Measurements from ENCODE around the gene SETD4.

SETD4 gene

DNA sequence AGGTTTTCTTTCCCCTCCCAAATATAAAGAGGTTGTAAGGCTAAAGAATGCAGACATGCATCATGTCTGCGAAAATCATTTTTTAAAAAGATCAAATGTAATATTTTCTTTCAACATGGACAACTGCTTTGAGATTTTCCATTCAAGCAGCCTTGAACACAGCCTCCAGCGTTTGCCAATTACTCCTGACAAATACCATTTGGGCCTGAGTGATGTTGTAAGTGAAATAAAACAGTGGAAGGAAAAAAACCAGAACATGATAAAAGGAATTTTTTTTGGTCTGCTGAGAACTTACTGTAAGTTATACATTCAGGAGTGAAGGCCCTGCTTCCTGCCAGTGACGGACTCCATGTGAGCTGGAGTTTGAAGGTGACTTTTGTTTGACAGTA, 37.2 kb downstream of the SETD4 start:
- no peaks in the 10 kb centered on the region for H3K27me3 ChIP-seq (ENCODE audit: insufficient read depth, insufficient read length)
- peaks cover 18% of the 10 kb centered on the region; the same call in 1 of the 2 replicates for H3K9me3 ChIP-seq (ENCODE audit: insufficient read depth, low read length)
- H3K4me3 ChIP-seq (ENCODE audit: insufficient read length, low read depth): no peak overlapping the region
- no peaks in the 10 kb centered on the region for H3K4me1 ChIP-seq (ENCODE audit: insufficient read depth, insufficient read length)
- DNase-seq (ENCODE audit: low read depth, low spot score): no peak
- H3K36me3 ChIP-seq (ENCODE audit: insufficient read depth, insufficient read length, low read length): peaks cover 8% of the 10 kb centered on the region
- no peak overlapping the region for H3K9ac ChIP-seq (ENCODE audit: insufficient read length, low read depth)
- TF ChIP-seq SUZ12 (IDR thresholded peaks at IDR 0.05; ENCODE audit: extremely low read depth, insufficient read depth, insufficient read length) (no peak), ZNF274 (IDR thresholded peaks at IDR 0.05; ENCODE audit: low read depth, low read length) (no peak), YY1 (IDR thresholded peaks at IDR 0.05; ENCODE audit: insufficient read depth, insufficient read length) (no peak)

DNA sequence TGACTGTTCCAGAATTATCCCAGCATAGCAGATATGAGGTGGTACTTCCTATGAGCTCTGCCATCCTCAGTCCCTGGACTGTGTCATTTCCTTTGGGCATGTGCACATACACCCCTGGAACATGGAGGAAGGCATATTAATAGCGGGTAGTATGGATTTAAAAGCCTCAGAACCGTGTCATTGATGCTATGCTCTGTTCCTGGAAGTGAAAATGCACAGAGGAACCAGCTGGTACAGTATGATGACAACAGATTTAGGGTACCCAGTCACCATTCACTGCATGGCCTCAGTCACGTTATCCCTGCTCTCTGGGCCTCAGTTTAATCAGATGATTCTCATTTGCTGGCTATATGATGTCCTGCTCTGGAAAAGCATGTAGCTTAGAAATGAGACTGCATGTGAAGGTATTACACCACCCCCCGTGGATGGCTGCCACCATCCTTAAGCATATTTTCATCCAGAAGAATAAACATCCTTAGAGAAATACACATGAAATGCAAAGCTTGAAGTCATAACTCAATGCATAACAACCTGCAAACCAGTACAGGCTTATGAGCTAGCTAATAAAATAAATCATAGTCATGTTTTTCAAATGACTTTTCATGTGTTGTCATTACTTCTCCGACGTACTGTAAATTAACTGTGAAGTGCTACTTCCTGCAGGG, 37.8 kb downstream of the SETD4 start:
- Histone ChIP-seq H3K36me3 (ENCODE audit: insufficient read depth, insufficient read length, low read length) (peaks cover 8% of the 10 kb centered on the region), H3K9ac (ENCODE audit: insufficient read length, low read depth) (no peak overlapping the region), H3K4me1 (ENCODE audit: insufficient read depth, insufficient read length) (no peaks in the 10 kb centered on the region), H3K9me3 (ENCODE audit: insufficient read depth, low read length) (peaks cover 18% of the 10 kb centered on the region; the same call in 1 of the 2 replicates), H3K27me3 (ENCODE audit: insufficient read depth, insufficient read length) (no peaks in the 10 kb centered on the region), H3K4me3 (ENCODE audit: insufficient read length, low read depth) (no peak overlapping the region)
- no peak for DNase-seq (ENCODE audit: low read depth, low spot score)
- TF ChIP-seq ZNF274 (IDR thresholded peaks at IDR 0.05; ENCODE audit: low read depth, low read length): no peak
- TF ChIP-seq SUZ12 (IDR thresholded peaks at IDR 0.05; ENCODE audit: extremely low read depth, insufficient read depth, insufficient read length): no peak
- TF ChIP-seq YY1 (IDR thresholded peaks at IDR 0.05; ENCODE audit: insufficient read depth, insufficient read length): no peak

DNA sequence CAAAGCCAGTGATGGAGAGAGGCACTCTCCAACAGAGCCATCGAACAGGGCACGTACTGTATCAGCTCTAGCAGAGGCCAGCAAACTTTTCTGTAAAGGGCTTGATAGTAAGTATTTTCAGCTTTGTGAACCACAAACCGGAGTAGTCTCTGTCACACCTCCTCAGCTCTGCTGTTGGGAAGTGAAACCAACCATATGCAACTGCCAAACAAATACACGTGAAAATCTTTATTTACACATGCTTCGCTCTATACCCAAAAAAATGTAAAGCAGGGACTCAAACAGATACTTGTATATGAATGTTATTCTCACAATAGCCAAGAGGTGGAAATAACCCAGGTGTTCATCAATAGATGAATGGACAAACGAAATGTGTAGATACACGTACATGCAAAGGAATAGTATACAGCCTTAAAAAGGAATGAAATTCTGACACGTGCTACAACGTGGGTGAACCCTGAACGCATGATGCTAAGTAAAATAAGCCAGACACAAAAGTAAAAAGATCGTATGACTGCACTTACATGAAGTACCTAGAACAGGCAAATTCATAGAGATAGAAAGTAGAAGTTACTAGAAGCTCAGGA, 39.0 kb downstream of the SETD4 start:
- Histone ChIP-seq H3K27me3 (ENCODE audit: insufficient read depth, insufficient read length) (no peaks in the 10 kb centered on the region), H3K36me3 (ENCODE audit: insufficient read depth, insufficient read length, low read length) (peaks cover 8% of the 10 kb centered on the region), H3K4me1 (ENCODE audit: insufficient read depth, insufficient read length) (no peaks in the 10 kb centered on the region), H3K4me3 (ENCODE audit: insufficient read length, low read depth) (no peak overlapping the region), H3K9me3 (ENCODE audit: insufficient read depth, low read length) (peaks cover 18% of the 10 kb centered on the region; the same call in 1 of the 2 replicates), H3K9ac (ENCODE audit: insufficient read length, low read depth) (no peak overlapping the region)
- no peak for TF ChIP-seq SUZ12 (IDR thresholded peaks at IDR 0.05; ENCODE audit: extremely low read depth, insufficient read depth, insufficient read length)
- no peak for TF ChIP-seq YY1 (IDR thresholded peaks at IDR 0.05; ENCODE audit: insufficient read depth, insufficient read length)
- no peak for TF ChIP-seq ZNF274 (IDR thresholded peaks at IDR 0.05; ENCODE audit: low read depth, low read length)
- DNase-seq (ENCODE audit: low read depth, low spot score): no peak

DNA sequence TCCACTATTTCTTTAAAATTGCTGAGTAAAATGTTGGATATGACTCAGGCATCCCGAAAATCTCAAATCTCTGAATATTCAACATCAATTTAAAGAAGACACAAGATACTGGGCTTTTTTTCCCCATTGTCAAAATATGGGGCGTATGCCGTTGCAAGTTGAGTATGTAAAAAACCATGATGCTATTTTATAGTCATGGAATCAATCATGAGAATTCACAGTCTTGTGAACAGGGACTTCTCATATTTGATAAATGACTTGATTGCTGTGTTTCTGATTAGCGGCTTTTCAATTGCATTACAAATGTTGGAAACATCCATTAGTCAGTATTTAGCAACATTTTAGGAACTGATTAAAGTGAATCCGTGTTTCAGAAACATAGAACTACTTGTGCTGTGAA, 45.3 kb downstream of the SETD4 start:
- no peak overlapping the region for H3K9ac ChIP-seq (ENCODE audit: insufficient read length, low read depth)
- no peak for DNase-seq (ENCODE audit: low read depth, low spot score)
- no peaks in the 10 kb centered on the region for H3K27me3 ChIP-seq (ENCODE audit: insufficient read depth, insufficient read length)
- TF ChIP-seq ZNF274 (IDR thresholded peaks at IDR 0.05; ENCODE audit: low read depth, low read length) (no peak), YY1 (IDR thresholded peaks at IDR 0.05; ENCODE audit: insufficient read depth, insufficient read length) (no peak), SUZ12 (IDR thresholded peaks at IDR 0.05; ENCODE audit: extremely low read depth, insufficient read depth, insufficient read length) (no peak)
- H3K4me3 ChIP-seq (ENCODE audit: insufficient read length, low read depth): no peak overlapping the region
- H3K9me3 ChIP-seq (ENCODE audit: insufficient read depth, low read length): no peaks in the 10 kb centered on the region
- no peaks in the 10 kb centered on the region for H3K4me1 ChIP-seq (ENCODE audit: insufficient read depth, insufficient read length)
- H3K36me3 ChIP-seq (ENCODE audit: insufficient read depth, insufficient read length, low read length): no peaks in the 10 kb centered on the region

DNA sequence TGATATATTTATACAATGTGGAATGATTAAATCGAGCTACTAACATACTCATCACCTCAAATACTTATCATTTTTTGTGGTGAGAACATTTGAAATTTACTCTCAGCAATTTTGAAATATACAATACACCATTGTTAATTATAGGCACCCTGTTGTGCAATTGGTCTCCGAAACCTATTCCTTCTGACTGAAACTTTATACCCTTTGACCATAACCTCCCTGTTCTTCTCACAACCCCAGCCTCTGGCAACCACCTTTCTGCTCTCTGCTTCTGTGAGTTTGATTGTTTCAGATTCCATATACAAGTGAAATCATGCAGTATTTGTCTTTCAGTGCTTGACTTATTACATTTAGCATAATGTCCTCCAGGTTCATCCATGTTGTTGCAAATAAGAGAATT, 49.5 kb downstream of the SETD4 start:
- H3K4me1 ChIP-seq (ENCODE audit: insufficient read depth, insufficient read length): no peaks in the 10 kb centered on the region
- no peak overlapping the region for H3K4me3 ChIP-seq (ENCODE audit: insufficient read length, low read depth)
- TF ChIP-seq YY1 (IDR thresholded peaks at IDR 0.05; ENCODE audit: insufficient read depth, insufficient read length): no peak
- TF ChIP-seq SUZ12 (IDR thresholded peaks at IDR 0.05; ENCODE audit: extremely low read depth, insufficient read depth, insufficient read length): no peak
- no peak for TF ChIP-seq ZNF274 (IDR thresholded peaks at IDR 0.05; ENCODE audit: low read depth, low read length)
- DNase-seq (ENCODE audit: low read depth, low spot score): no peak
- no peaks in the 10 kb centered on the region for H3K9me3 ChIP-seq (ENCODE audit: insufficient read depth, low read length)
- H3K9ac ChIP-seq (ENCODE audit: insufficient read length, low read depth): no peak overlapping the region
- H3K36me3 ChIP-seq (ENCODE audit: insufficient read depth, insufficient read length, low read length): no peaks in the 10 kb centered on the region
- H3K27me3 ChIP-seq (ENCODE audit: insufficient read depth, insufficient read length): no peaks in the 10 kb centered on the region

DNA sequence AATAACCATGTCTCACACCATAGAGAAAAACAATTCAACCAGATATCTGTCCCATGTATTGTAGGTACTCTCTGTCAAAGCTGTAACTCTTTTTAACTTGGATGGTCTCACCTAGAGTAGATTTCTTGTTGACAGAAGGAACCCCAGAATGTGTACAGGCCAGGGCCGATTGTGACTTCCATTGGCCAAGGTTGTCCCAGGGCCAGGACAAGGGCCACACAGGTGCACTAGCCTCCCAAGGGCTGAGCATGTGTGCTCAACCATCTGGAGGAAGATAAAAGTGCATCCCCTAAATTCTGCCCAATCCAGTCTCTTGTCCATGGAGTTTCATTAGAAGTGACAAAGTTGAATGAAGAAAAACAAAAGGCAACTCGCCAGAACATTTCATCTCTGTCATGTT, 51.8 kb downstream of the SETD4 start:
- no peak for DNase-seq (ENCODE audit: low read depth, low spot score)
- Histone ChIP-seq H3K36me3 (ENCODE audit: insufficient read depth, insufficient read length, low read length) (no peaks in the 10 kb centered on the region), H3K4me3 (ENCODE audit: insufficient read length, low read depth) (no peak overlapping the region), H3K9me3 (ENCODE audit: insufficient read depth, low read length) (no peaks in the 10 kb centered on the region), H3K4me1 (ENCODE audit: insufficient read depth, insufficient read length) (no peaks in the 10 kb centered on the region), H3K27me3 (ENCODE audit: insufficient read depth, insufficient read length) (no peaks in the 10 kb centered on the region), H3K9ac (ENCODE audit: insufficient read length, low read depth) (no peak overlapping the region)
- no peak for TF ChIP-seq YY1 (IDR thresholded peaks at IDR 0.05; ENCODE audit: insufficient read depth, insufficient read length)
- no peak for TF ChIP-seq SUZ12 (IDR thresholded peaks at IDR 0.05; ENCODE audit: extremely low read depth, insufficient read depth, insufficient read length)
- no peak for TF ChIP-seq ZNF274 (IDR thresholded peaks at IDR 0.05; ENCODE audit: low read depth, low read length)

DNA sequence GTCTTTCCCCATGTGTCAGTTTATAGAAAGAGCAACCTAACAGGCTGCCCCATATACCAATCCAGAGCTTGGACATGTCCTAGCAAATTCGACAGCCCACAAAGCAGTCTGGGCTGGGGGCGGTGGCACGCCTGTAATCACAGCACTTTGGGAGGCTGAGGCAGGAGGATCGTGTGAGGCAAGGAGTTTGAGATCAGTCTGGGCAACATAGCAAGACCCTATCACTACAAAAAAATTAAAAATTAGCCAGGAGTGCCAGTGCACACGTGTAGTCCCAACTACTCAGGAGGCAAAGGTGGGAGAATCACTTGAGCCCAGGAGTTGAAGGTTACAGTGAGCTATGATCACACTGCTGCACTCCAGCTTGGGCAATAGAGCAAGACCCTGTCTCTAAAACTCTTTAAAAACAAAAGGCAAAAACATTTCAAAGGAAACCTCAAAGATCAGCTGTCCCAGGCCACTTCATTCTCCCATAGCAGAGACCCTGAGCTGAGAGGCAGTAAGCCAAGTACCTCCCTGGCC, 54.4 kb downstream of the SETD4 start:
- peaks cover 5% of the 10 kb centered on the region for H3K9me3 ChIP-seq (ENCODE audit: insufficient read depth, low read length)
- DNase-seq (ENCODE audit: low read depth, low spot score): no peak
- no peaks in the 10 kb centered on the region for H3K27me3 ChIP-seq (ENCODE audit: insufficient read depth, insufficient read length)
- TF ChIP-seq ZNF274 (IDR thresholded peaks at IDR 0.05; ENCODE audit: low read depth, low read length): no peak
- TF ChIP-seq YY1 (IDR thresholded peaks at IDR 0.05; ENCODE audit: insufficient read depth, insufficient read length): no peak
- TF ChIP-seq SUZ12 (IDR thresholded peaks at IDR 0.05; ENCODE audit: extremely low read depth, insufficient read depth, insufficient read length): no peak
- no peaks in the 10 kb centered on the region for H3K4me1 ChIP-seq (ENCODE audit: insufficient read depth, insufficient read length)
- H3K4me3 ChIP-seq (ENCODE audit: insufficient read length, low read depth): no peak overlapping the region
- H3K9ac ChIP-seq (ENCODE audit: insufficient read length, low read depth): no peak overlapping the region
- no peaks in the 10 kb centered on the region for H3K36me3 ChIP-seq (ENCODE audit: insufficient read depth, insufficient read length, low read length)

All from NT2/D1 (cell line).